ENCODE results near the gene MEPCE. TPM values are rescaled to one million over a fixed set of nuclear protein-coding genes. Genes with fewer than 3 reads are reported as not detected.
A peak's percentile ranks its signal among the peaks of the same experiment; 100 is the strongest.

The MEPCE gene
- total and polyA plus RNA-seq, 10 of the 15 experiments (the other 5 are each of a cell fraction or from before 2014, with no cell fraction given), result 8.2 to 48.0 (median 22.1) TPM

- H3K27me3 ChIP-seq (replicated peaks in 1 of 2; ENCODE audit: control insufficient read depth in 2 of 2, insufficient read depth in 2 of 2, low read length in 1 of 2), result no peaks in the 10 kb centered on the region
- no peaks in the 10 kb centered on the region for H3K9me3 ChIP-seq (replicated peaks; ENCODE audit: control insufficient read depth, insufficient read depth, low read length)
- H3K9ac ChIP-seq (ENCODE audit: control insufficient read depth, insufficient read depth, low read length), result no peak overlapping the region
- H3K4me3 ChIP-seq, result no peak overlapping the region
- CTCF ChIA-PET, result interaction anchor here (0.6 to 4.0 kb wide), 49 partner anchors 8 to 489 kb away, joined by 3 to 134 read pairs (median 5); partner anchors contain the start of genes LAMTOR4, PILRA, PILRB and TSC22D4
- FAIRE-seq, result peak; percentile 96
- BruUV-seq (replicated peaks), result no TSS peak
- RAD21 ChIA-PET (ENCODE audit: unreplicated experiment), result interaction anchor here (0.5 to 3.7 kb wide), 40 partner anchors 8 to 274 kb away, joined by 3 to 89 read pairs (median 5); partner anchors contain the start of genes FBXO24, GAL3ST4, LAMTOR4 and LRCH4
- H3K4me1 ChIP-seq (ENCODE audit: control insufficient read depth, insufficient read depth, low read length), result peaks cover 7% of the 10 kb centered on the region
- in situ Hi-C loops (cut with MboI) (loop anchor here (5.0 kb wide), 1 partner anchor 275 kb away; no protein-coding TSS in a partner anchor), intact Hi-C loops (cut with micrococcal nuclease; ENCODE audit: unreplicated experiment) (loop anchor here (1.0 to 5.0 kb wide), 4 partner anchors 33 to 275 kb away; partner anchors contain the start of gene PILRB)
- ATAC-seq, result peak; percentile 98
- WGBS (ENCODE audit: insufficient coverage, insufficient replicate concordance, low lambda C conversion rate, missing lambda C conversion rate), result 23% methylated on average over 12 of the region's 12 CpGs
- peak; percentile 66 for DNase-seq (ENCODE audit: low read depth, low spot score)
- SMC1A ChIA-PET (ENCODE audit: uncharacterized antibody, unreplicated experiment), result interaction anchor here (0.8 to 4.5 kb wide), 35 partner anchors 8 to 274 kb away, joined by 3 to 65 read pairs (median 5); partner anchors contain the start of genes MEPCE and ZCWPW1
- peak overlapping the region; percentile 18; the same call in 1 of the 2 replicates for H2AFZ ChIP-seq (ENCODE audit: control insufficient read depth, low read depth, low read length)
- no peaks in the 10 kb centered on the region for H3K79me2 ChIP-seq (ENCODE audit: control insufficient read depth, insufficient read depth, low read length)
- H3K27ac ChIP-seq (ENCODE audit: control insufficient read depth, insufficient read depth), result no peak overlapping the region
- H3K36me3 ChIP-seq (ENCODE audit: control insufficient read depth in 2 of 2, insufficient read depth in 2 of 2, low read length in 1 of 2), result no peaks in the 10 kb centered on the region
- H4K20me1 ChIP-seq (ENCODE audit: control insufficient read depth, insufficient read depth), result no peaks in the 10 kb centered on the region
- no peak overlapping the region for H3K4me2 ChIP-seq (ENCODE audit: control insufficient read depth, insufficient read depth)
- POLR2A ChIA-PET, result interaction anchor here (0.7 to 2.4 kb wide), 19 partner anchors 9 to 207 kb away, joined by 3 to 10 read pairs (median 4); partner anchors contain the start of genes MEPCE, PPP1R35 and ZCWPW1
- TF ChIP-seq CTCF (IDR thresholded peaks at IDR 0.05 in 2 of 3, conservative IDR thresholded peaks at IDR 0.05 in 1 of 3; ENCODE audit: control insufficient read depth in 2 of 3, extremely low read depth in 1 of 3, insufficient read depth in 1 of 3, low read depth in 3 of 3, low read length in 3 of 3) (peak; percentile 69 to 82 (median 71)), NR2F1 (conservative IDR thresholded peaks at IDR 0.05) (no peak), TCF3 (IDR thresholded peaks at IDR 0.05; ENCODE audit: borderline replicate concordance, insufficient read depth, low read depth, low read length) (no peak), GABPA (IDR thresholded peaks at IDR 0.05; ENCODE audit: low read depth) (no peak), SMAD5 (IDR thresholded peaks at IDR 0.05; ENCODE audit: low read depth) (no peak), KLF5 (IDR thresholded peaks at IDR 0.05; ENCODE audit: partially characterized antibody) (no peak), RB1 (IDR thresholded peaks at IDR 0.05; ENCODE audit: borderline replicate concordance) (peak; percentile 24; the same call in 1 of the 2 replicates), IKZF1 (conservative IDR thresholded peaks at IDR 0.05) (0 out of 2 replicates have a peak, but pooled peaks have one; percentile 45), DPF2 (IDR thresholded peaks at IDR 0.05) (peak; percentile 45; the same call in 1 of the 2 replicates), CBFB (IDR thresholded peaks at IDR 0.05; ENCODE audit: low read depth) (no peak), TCF12 (IDR thresholded peaks at IDR 0.05; ENCODE audit: low read depth, low read length) (no peak), POLR2AphosphoS5 (IDR thresholded peaks at IDR 0.05; ENCODE audit: low read length) (no peak), ZNF24 (IDR thresholded peaks at IDR 0.05) (peak; percentile 8; the same call in 1 of the 2 replicates), TBL1XR1 (IDR thresholded peaks at IDR 0.05; ENCODE audit: low read depth, low read length) (no peak), BHLHE40 (IDR thresholded peaks at IDR 0.05; ENCODE audit: borderline replicate concordance in 1 of 2, low read depth in 2 of 2, low read length in 1 of 2) (0 out of 4 replicates have a peak, but pooled peaks of 1 of the 2 experiments have one; percentile 33), POLR2AphosphoS2 (IDR thresholded peaks at IDR 0.05; ENCODE audit: low read depth, low read length) (no peak), PML (IDR thresholded peaks at IDR 0.05; ENCODE audit: low read length) (no peak), ZNF384 (IDR thresholded peaks at IDR 0.05; ENCODE audit: borderline replicate concordance, low read depth, low read length) (peak; percentile 67; the same call in 1 of the 2 replicates), SRF (IDR thresholded peaks at IDR 0.05; ENCODE audit: low read depth in 2 of 2, low read length in 2 of 2) (no peak), RFX5 (IDR thresholded peaks at IDR 0.05; ENCODE audit: low read depth, low read length) (no peak), EGR1 (IDR thresholded peaks at IDR 0.05; ENCODE audit: borderline replicate concordance in 1 of 2, low read depth in 2 of 2, low read length in 2 of 2) (no peak), SUPT20H (IDR thresholded peaks at IDR 0.05; ENCODE audit: borderline replicate concordance, control insufficient read depth, low read depth, low read length) (no peak)
These were observed 22.1 kb upstream of the MEPCE start for GRCh38 chr7:100407285-100408180.

Measured in GM12878 (cell line).